DOHH2 (cell line): ENCODE data around the gene CCDC12.

Experiments
- EZH2phosphoT487 ChIP-seq: fragments of 200-600 bp; sonication (generic); IDR thresholded peaks from 2 replicates; pipeline ENCODE4 v1.6.1; 2017; ENCODE audit warnings: borderline replicate concordance, mild to moderate bottlenecking, antibody characterized with exemption, low read length, moderate library complexity, mixed read lengths
- TF ChIP-seq, protein P1 (sequence below): fragments of 200-600 bp; sonication (generic); IDR thresholded peaks from one replicate; pipeline ENCODE4 v1.5.1; 2014; ENCODE audit warnings: antibody characterized with exemption, mild to moderate bottlenecking, low read depth, low read length; ENCODE audit not compliant: poor library complexity, severe bottlenecking

DNA sequence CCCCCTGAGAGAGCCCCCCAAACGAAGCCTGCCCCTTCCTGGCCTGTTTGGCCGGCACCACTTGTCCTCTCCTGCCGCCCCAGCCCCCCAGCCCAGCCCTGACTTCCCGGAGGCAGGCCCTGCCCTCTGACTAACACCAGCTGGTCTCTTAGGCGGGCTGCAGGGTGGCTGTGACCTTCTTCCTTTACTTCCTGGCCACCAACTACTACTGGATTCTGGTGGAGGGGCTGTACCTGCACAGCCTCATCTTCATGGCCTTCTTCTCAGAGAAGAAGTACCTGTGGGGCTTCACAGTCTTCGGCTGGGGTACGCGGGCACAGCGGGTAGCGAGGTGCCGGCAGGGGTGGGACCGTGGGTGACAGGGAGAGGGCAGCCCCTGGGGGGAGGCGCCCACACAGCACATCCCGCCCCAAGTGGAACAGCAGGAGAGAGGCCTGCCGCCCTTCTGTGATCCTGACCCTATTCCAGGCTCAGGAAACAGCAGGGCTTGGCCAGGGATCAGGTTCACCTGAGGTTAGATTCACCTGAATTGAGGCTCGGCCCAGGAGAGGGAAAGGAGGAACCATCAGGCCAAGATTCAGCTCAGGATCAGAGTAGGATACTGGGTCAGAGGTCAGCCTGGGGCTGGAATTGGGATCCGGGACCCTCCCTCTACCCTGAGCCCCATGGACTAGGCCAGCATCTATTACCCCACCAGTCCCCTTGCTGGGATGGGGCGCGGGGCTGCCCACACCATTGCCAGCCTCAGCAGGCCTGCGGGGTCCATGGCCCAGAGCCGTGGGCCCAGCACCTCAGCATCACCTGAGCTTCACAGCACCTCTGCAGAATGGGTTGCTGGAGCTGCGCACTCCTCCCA, 77.2 kb downstream of the CCDC12 start:
- TF ChIP-seq, protein P1, sequence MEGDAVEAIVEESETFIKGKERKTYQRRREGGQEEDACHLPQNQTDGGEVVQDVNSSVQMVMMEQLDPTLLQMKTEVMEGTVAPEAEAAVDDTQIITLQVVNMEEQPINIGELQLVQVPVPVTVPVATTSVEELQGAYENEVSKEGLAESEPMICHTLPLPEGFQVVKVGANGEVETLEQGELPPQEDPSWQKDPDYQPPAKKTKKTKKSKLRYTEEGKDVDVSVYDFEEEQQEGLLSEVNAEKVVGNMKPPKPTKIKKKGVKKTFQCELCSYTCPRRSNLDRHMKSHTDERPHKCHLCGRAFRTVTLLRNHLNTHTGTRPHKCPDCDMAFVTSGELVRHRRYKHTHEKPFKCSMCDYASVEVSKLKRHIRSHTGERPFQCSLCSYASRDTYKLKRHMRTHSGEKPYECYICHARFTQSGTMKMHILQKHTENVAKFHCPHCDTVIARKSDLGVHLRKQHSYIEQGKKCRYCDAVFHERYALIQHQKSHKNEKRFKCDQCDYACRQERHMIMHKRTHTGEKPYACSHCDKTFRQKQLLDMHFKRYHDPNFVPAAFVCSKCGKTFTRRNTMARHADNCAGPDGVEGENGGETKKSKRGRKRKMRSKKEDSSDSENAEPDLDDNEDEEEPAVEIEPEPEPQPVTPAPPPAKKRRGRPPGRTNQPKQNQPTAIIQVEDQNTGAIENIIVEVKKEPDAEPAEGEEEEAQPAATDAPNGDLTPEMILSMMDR: no peak
- no peak for TF ChIP-seq EZH2phosphoT487
